ENCODE results near the gene SENP2. TPM values are rescaled to one million over a fixed set of nuclear protein-coding genes. Genes with fewer than 3 reads are reported as not detected.

The SENP2 gene
- total RNA-seq, 1 experiment from 2014 or later = 46.4 TPM

GRCh38 chr3:185560676-185561075 lies 25.4 kb upstream of the SENP2 start:
- Histone ChIP-seq H3K4me1 (ENCODE audit: insufficient read depth, low read length) (peaks cover 19% of the 10 kb centered on the region), H3K27me3 (ENCODE audit: low read length) (no peaks in the 10 kb centered on the region), H3K9me2 (replicated peaks; ENCODE audit: low read length) (no peaks in the 10 kb centered on the region), H2AFZ (ENCODE audit: low read length) (no peak overlapping the region), H3K36me3 (ENCODE audit: low read depth, low read length) (no peaks in the 10 kb centered on the region), H3K4me3 (ENCODE audit: low read length) (no peak overlapping the region), H3K9ac (ENCODE audit: low read length) (no peak overlapping the region), H4K20me1 (ENCODE audit: low read length) (no peaks in the 10 kb centered on the region), H3F3A (ENCODE audit: low read length, unreplicated experiment) (no peaks in the 10 kb centered on the region), H3K27ac (ENCODE audit: low read length) (no peak overlapping the region), H3K9me3 (ENCODE audit: low read length) (no peaks in the 10 kb centered on the region), H3K79me2 (ENCODE audit: low read length) (no peaks in the 10 kb centered on the region), H3K4me2 (ENCODE audit: low read length) (no peak overlapping the region)
- no TSS peak for BruUV-seq (replicated peaks)
- ChIA-PET POLR2A (ENCODE audit: unreplicated experiment) (no interaction called here), CTCF (interaction anchor here (1.9 kb wide), 1 partner anchor 14 kb away, joined by 12 read pairs; no protein-coding TSS in a partner anchor)
- intact Hi-C loops (cut with micrococcal nuclease) = no loop called here
- ATAC-seq (no peak), DNase-seq (no peak)
- TF ChIP-seq CTCF (conservative IDR thresholded peaks at IDR 0.05; ENCODE audit: low read depth, low read length) = no peak
- TF ChIP-seq EZH2phosphoT487 (IDR thresholded peaks at IDR 0.05; ENCODE audit: borderline replicate concordance, low read length) = no peak
- no peak for TF ChIP-seq EZH2 (IDR thresholded peaks at IDR 0.05; ENCODE audit: low read length, unreplicated experiment)

- Histone ChIP-seq H3K79me2 (ENCODE audit: low read length) (no peaks in the 10 kb centered on the region), H3K36me3 (ENCODE audit: low read depth, low read length) (no peaks in the 10 kb centered on the region), H3K4me1 (ENCODE audit: insufficient read depth, low read length) (peaks cover 14% of the 10 kb centered on the region), H4K20me1 (ENCODE audit: low read length) (no peaks in the 10 kb centered on the region), H3F3A (ENCODE audit: low read length, unreplicated experiment) (no peaks in the 10 kb centered on the region), H3K4me3 (ENCODE audit: low read length) (no peak overlapping the region), H3K9me2 (replicated peaks; ENCODE audit: low read length) (no peaks in the 10 kb centered on the region), H3K27me3 (ENCODE audit: low read length) (no peaks in the 10 kb centered on the region), H3K9ac (ENCODE audit: low read length) (no peak overlapping the region), H3K27ac (ENCODE audit: low read length) (no peak overlapping the region), H3K4me2 (ENCODE audit: low read length) (no peak overlapping the region), H3K9me3 (ENCODE audit: low read length) (no peaks in the 10 kb centered on the region), H2AFZ (ENCODE audit: low read length) (no peak overlapping the region)
- no peak for TF ChIP-seq EZH2phosphoT487 (IDR thresholded peaks at IDR 0.05; ENCODE audit: borderline replicate concordance, low read length)
- no peak for TF ChIP-seq EZH2 (IDR thresholded peaks at IDR 0.05; ENCODE audit: low read length, unreplicated experiment)
- TF ChIP-seq CTCF (conservative IDR thresholded peaks at IDR 0.05; ENCODE audit: low read depth, low read length) = no peak
- ChIA-PET POLR2A (ENCODE audit: unreplicated experiment) (no interaction called here), CTCF (interaction anchor here (0.6 kb wide), 1 partner anchor 25 kb away, joined by 3 read pairs; the partner anchor contains the start of gene SENP2)
- ATAC-seq = no peak
- no TSS peak for BruUV-seq (replicated peaks)
- DNase-seq = no peak
- intact Hi-C loops (cut with micrococcal nuclease) = no loop called here
These were observed 24.6 kb upstream of the SENP2 start for GRCh38 chr3:185561374-185561943.

GRCh38 chr3:185561958-185562357 lies 24.1 kb upstream of the SENP2 start:
- ChIA-PET CTCF (interaction anchor here (0.6 kb wide), 1 partner anchor 24 kb away, joined by 3 read pairs; the partner anchor contains the start of gene SENP2), POLR2A (ENCODE audit: unreplicated experiment) (no interaction called here)
- no peak overlapping the region for H2AFZ ChIP-seq (ENCODE audit: low read length)
- H3K79me2 ChIP-seq (ENCODE audit: low read length) = no peaks in the 10 kb centered on the region
- H3K9me2 ChIP-seq (replicated peaks; ENCODE audit: low read length) = no peaks in the 10 kb centered on the region
- intact Hi-C loops (cut with micrococcal nuclease) = no loop called here
- no peak overlapping the region for H3K4me2 ChIP-seq (ENCODE audit: low read length)
- no peak for TF ChIP-seq EZH2phosphoT487 (IDR thresholded peaks at IDR 0.05; ENCODE audit: borderline replicate concordance, low read length)
- no peak for TF ChIP-seq EZH2 (IDR thresholded peaks at IDR 0.05; ENCODE audit: low read length, unreplicated experiment)
- no peak for TF ChIP-seq CTCF (conservative IDR thresholded peaks at IDR 0.05; ENCODE audit: low read depth, low read length)
- H3K36me3 ChIP-seq (ENCODE audit: low read depth, low read length) = no peaks in the 10 kb centered on the region
- H3F3A ChIP-seq (ENCODE audit: low read length, unreplicated experiment) = no peaks in the 10 kb centered on the region
- no peaks in the 10 kb centered on the region for H3K27me3 ChIP-seq (ENCODE audit: low read length)
- no peaks in the 10 kb centered on the region for H4K20me1 ChIP-seq (ENCODE audit: low read length)
- no peak overlapping the region for H3K27ac ChIP-seq (ENCODE audit: low read length)
- ATAC-seq = no peak
- H3K9me3 ChIP-seq (ENCODE audit: low read length) = no peaks in the 10 kb centered on the region
- no peak for DNase-seq
- H3K4me1 ChIP-seq (ENCODE audit: insufficient read depth, low read length) = peaks cover 14% of the 10 kb centered on the region
- no TSS peak for BruUV-seq (replicated peaks)
- H3K9ac ChIP-seq (ENCODE audit: low read length) = no peak overlapping the region
- H3K4me3 ChIP-seq (ENCODE audit: low read length) = no peak overlapping the region

Data from PC-3 (cell line).